Loucy (cell line): ENCODE data around the gene AIRE.
"Not testable (repeated sequence)": the region's sequence is repeated elsewhere in the genome, so short reads cannot be mapped to it uniquely, and the experiment has no call there.

ENCODE experiments used
- H2AFZ ChIP-seq: fragments of 200-600 bp; sonication (generic); 2 replicates; pipeline ENCODE4 v1.6.0; 2016; ENCODE audit warnings: antibody characterized with exemption, mild to moderate bottlenecking, low read length, moderate library complexity
- H3F3A ChIP-seq: fragments of 200-600 bp; 2 replicates; pipeline ENCODE4 v1.6.0; 2016; ENCODE audit warnings: antibody characterized with exemption, low read depth, mild to moderate bottlenecking
- H3K27me3 ChIP-seq: fragments of 200-600 bp; sonication (generic); 2 replicates; pipeline ENCODE4 v1.6.1; 2014; ENCODE audit warnings: low read length, mild to moderate bottlenecking; ENCODE audit not compliant: insufficient read depth, poor library complexity, severe bottlenecking
- H3K36me3 ChIP-seq: fragments of 200-600 bp; sonication (generic); 2 replicates; pipeline ENCODE4 v1.6.1; 2016; ENCODE audit warnings: low read length; ENCODE audit not compliant: insufficient read depth
- H3K4me1 ChIP-seq: fragments of 200-600 bp; sonication (generic); 2 replicates; pipeline ENCODE4 v1.5.1; 2014; ENCODE audit warnings: low read length, mild to moderate bottlenecking; ENCODE audit not compliant: insufficient read depth, poor library complexity, severe bottlenecking
- H3K4me2 ChIP-seq: fragments of 200-600 bp; sonication (generic); 2 replicates; pipeline ENCODE4 v1.6.0; 2014; ENCODE audit warnings: antibody characterized with exemption, low read length, low read depth, mild to moderate bottlenecking; ENCODE audit not compliant: poor library complexity, severe bottlenecking
- H3K4me3 ChIP-seq: fragments of 200-600 bp; sonication (generic); 2 replicates; pipeline ENCODE4 v1.5.1; 2014; ENCODE audit warnings: low read length, mild to moderate bottlenecking, mixed read lengths; ENCODE audit not compliant: poor library complexity, severe bottlenecking
- H3K79me2 ChIP-seq: fragments of 200-600 bp; sonication (generic); 2 replicates; pipeline ENCODE4 v1.6.1; 2014; ENCODE audit warnings: low read length; ENCODE audit not compliant: insufficient read depth
- H3K9ac ChIP-seq: fragments of 200-600 bp; sonication (generic); 2 replicates; pipeline ENCODE4 v1.6.0; 2014; ENCODE audit warnings: mild to moderate bottlenecking, low read depth, low read length, moderate library complexity; ENCODE audit not compliant: poor library complexity, severe bottlenecking
- H3K9me2 ChIP-seq: fragments of 200-600 bp; sonication (generic); replicated peaks from 2 replicates; pipeline ENCODE4 v1.6.1; 2016; ENCODE audit warnings: low read depth, low read length, mixed read lengths
- H3K9me3 ChIP-seq: fragments of 200-600 bp; sonication (generic); 2 replicates; pipeline ENCODE4 v1.6.1; 2014; ENCODE audit warnings: mild to moderate bottlenecking, antibody characterized with exemption, low read length, low read depth; ENCODE audit not compliant: insufficient read depth
- H4K20me1 ChIP-seq: fragments of 200-600 bp; sonication (generic); 2 replicates; pipeline ENCODE4 v1.6.0; 2014; ENCODE audit warnings: antibody characterized with exemption, low read length, mild to moderate bottlenecking; ENCODE audit not compliant: insufficient read depth, poor library complexity, severe bottlenecking
- EZH2phosphoT487 ChIP-seq: fragments of 200-600 bp; IDR thresholded peaks from 2 replicates; pipeline ENCODE4 v1.6.1; 2018; ENCODE audit warnings: antibody characterized with exemption, mild to moderate bottlenecking, moderate library complexity, borderline replicate concordance
- TF ChIP-seq, protein P1 (sequence below): fragments of 200-600 bp; sonication (generic); conservative IDR thresholded peaks from 2 replicates; pipeline ENCODE4 v1.5.1; 2014; ENCODE audit warnings: mild to moderate bottlenecking, antibody characterized with exemption, low read length

The AIRE gene

DNA sequence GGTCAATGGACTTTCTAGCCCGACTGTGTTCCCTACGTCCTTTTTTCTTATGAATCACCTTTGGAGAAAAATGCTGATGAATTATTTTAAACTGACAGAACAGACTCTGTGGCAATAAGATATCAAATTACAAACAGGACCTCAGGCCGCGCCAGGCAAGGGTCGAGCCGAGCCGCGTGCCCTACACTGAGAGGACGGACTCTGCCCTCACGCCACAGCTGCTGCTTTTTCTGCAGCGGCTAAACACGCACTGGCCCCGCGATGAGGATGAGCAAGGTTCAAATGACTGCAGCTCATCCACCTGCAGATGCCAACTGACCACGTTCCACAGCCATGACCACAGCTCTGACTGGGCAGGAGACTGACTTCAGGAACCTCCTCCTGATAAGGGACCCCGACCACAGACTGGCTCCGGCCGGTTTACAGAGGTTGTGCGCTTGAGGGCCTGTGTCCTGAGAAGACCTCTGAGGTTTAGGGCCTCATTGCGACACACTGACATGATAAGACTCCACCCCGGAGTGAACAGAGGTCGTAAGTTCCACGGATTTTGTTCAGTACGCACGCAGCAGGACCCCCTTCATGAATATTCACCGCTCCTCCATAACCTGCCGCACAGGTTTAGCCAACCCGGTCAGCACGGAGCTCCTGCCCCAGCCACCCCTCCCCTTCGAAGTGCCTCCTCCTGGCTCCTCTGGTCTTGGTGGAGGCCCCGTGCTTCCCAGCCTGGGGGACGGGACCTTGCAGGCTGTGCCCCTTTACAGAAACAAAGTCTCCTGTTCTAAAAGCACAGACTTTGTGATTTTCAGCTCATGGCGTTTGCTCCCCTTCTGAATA lies 36.3 kb upstream of the AIRE start:
- H3K4me2 ChIP-seq, H2AFZ ChIP-seq, H3K9me3 ChIP-seq, H3F3A ChIP-seq, H3K27me3 ChIP-seq, H3K79me2 ChIP-seq, H4K20me1 ChIP-seq, H3K4me1 ChIP-seq, H3K36me3 ChIP-seq, H3K9me2 ChIP-seq, H3K4me3 ChIP-seq, H3K9ac ChIP-seq: not testable (repeated sequence)

DNA sequence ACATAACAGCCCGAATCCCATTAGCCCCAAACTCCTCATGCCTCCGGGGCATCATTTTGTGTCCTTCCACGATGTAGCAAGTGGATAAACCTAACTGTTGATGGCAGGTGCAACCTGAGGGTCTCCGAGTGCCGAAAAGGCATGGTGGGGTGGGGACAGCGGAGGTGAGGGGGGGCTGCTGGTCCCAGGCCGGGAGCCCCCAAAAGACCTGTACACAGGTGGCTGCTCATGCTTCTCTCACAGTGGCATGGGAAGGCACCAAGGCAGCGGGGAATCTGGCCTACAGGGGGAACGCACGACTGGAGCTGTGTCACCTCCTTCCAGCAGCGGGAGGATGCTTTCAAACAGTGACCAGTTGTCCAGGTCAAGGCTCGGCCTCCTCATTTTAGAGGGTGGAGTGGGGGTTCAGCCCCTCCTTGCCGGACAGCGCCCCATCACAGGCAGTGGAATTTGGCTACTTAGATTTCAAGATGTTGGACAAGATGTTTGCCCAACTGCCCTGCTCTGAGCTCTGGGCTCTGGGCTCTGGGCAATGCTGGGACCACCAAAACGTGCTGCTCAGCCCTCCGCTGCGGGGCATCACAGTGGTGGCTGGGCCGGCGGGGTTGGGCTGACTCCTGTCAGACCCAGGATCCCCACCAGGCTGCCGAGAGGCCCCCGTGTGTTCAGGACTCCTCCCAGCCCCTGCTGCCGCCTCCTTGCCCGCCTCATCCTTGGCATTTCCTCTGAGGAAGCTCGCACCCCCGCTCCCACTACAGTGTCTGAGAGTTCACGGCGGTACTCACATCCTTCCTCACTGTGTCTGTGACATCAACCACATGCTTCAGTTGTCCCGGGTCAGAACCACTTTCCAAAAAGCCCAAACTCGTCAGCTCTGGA lies 31.6 kb upstream of the AIRE start:
- Histone ChIP-seq H4K20me1 (no peaks in the 10 kb centered on the region), H3K4me3 (no peak overlapping the region), H3K36me3 (no peaks in the 10 kb centered on the region), H2AFZ (no peak overlapping the region), H3K4me2 (no peak overlapping the region), H3K9me3 (no peaks in the 10 kb centered on the region), H3K27me3 (no peaks in the 10 kb centered on the region), H3K9me2 (no peaks in the 10 kb centered on the region), H3K9ac (no peak overlapping the region), H3F3A (no peaks in the 10 kb centered on the region), H3K4me1 (no peaks in the 10 kb centered on the region), H3K79me2 (no peaks in the 10 kb centered on the region)
- TF ChIP-seq, protein P1, sequence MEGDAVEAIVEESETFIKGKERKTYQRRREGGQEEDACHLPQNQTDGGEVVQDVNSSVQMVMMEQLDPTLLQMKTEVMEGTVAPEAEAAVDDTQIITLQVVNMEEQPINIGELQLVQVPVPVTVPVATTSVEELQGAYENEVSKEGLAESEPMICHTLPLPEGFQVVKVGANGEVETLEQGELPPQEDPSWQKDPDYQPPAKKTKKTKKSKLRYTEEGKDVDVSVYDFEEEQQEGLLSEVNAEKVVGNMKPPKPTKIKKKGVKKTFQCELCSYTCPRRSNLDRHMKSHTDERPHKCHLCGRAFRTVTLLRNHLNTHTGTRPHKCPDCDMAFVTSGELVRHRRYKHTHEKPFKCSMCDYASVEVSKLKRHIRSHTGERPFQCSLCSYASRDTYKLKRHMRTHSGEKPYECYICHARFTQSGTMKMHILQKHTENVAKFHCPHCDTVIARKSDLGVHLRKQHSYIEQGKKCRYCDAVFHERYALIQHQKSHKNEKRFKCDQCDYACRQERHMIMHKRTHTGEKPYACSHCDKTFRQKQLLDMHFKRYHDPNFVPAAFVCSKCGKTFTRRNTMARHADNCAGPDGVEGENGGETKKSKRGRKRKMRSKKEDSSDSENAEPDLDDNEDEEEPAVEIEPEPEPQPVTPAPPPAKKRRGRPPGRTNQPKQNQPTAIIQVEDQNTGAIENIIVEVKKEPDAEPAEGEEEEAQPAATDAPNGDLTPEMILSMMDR = no peak
- TF ChIP-seq EZH2phosphoT487 = no peak

DNA sequence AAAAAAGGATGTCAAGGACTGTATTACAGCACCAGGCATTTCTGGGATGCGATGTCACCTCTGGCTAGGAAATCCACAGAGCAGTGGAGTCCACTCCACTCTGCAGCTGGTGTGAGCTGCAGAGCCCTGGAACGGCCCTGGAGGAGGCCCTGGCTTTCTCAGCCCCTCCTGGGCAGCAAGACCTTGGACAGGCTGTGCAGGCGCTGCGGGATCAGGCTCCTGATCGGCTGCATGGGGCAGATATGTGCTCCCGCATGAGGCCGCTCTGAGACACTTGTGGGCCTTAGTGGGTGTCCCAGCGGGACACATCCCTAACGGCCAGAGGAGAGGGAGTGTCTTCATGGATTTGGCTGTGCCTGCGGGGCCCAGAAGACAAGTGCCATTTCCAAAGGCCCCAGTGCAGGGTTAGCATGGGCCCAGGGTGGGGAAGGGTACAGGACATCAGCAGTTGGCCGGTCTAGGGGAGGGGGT lies 30.1 kb upstream of the AIRE start:
- H3K79me2 ChIP-seq = no peaks in the 10 kb centered on the region
- no peak overlapping the region for H3K4me2 ChIP-seq
- H3K4me1 ChIP-seq = no peaks in the 10 kb centered on the region
- H3K27me3 ChIP-seq = no peaks in the 10 kb centered on the region
- H3K9me2 ChIP-seq = no peaks in the 10 kb centered on the region
- H3K4me3 ChIP-seq = no peak overlapping the region
- H2AFZ ChIP-seq = no peak overlapping the region
- TF ChIP-seq EZH2phosphoT487 = no peak
- H4K20me1 ChIP-seq = no peaks in the 10 kb centered on the region
- H3K36me3 ChIP-seq = no peaks in the 10 kb centered on the region
- no peaks in the 10 kb centered on the region for H3F3A ChIP-seq
- no peak overlapping the region for H3K9ac ChIP-seq
- no peaks in the 10 kb centered on the region for H3K9me3 ChIP-seq

DNA sequence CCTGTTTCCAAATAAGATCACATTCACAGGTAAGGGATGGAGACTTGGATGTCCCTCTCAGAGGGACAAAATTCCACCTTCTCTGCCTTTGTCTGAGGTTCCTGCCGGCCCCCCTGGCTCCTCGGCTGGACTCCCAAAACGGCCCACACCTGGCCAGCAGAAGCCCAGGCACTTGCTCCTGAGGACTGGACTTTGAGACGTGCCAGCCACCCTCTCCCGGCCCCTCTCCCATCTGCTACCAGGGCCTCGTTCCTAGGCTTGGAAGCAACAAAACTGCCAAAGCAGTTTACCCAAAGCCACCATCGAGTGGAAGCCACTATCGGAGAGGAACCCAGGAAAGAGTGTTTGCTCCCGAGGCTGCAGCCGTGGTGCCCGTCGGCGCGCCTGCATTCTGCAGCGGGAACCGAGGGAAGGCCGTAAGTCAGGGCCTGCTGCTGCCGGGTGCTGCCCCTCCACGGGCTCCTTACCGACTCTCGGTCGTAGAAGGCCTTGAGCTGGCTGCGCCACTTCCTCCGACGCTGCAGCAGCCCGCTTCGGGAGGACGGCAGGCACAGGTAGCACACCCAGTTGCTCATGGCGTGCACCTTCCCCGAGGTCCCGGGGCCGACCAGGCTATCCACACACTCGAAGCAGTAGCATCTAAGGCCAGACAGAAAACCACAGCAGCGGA lies 27.5 kb upstream of the AIRE start:
- H2AFZ ChIP-seq = no peak overlapping the region
- TF ChIP-seq EZH2phosphoT487 = no peak
- TF ChIP-seq, protein P1 = no peak
- no peaks in the 10 kb centered on the region for H3K4me1 ChIP-seq
- no peaks in the 10 kb centered on the region for H3K9me3 ChIP-seq
- H3K36me3 ChIP-seq = no peaks in the 10 kb centered on the region
- H3K9ac ChIP-seq = no peak overlapping the region
- no peaks in the 10 kb centered on the region for H3K27me3 ChIP-seq
- H4K20me1 ChIP-seq = no peaks in the 10 kb centered on the region
- H3K4me3 ChIP-seq = no peak overlapping the region
- no peaks in the 10 kb centered on the region for H3K79me2 ChIP-seq
- no peaks in the 10 kb centered on the region for H3K9me2 ChIP-seq
- no peak overlapping the region for H3K4me2 ChIP-seq
- H3F3A ChIP-seq = no peaks in the 10 kb centered on the region
